ENCODE measurements around the gene MBOAT2. TPM values are rescaled to one million over a fixed set of nuclear protein-coding genes. Genes with fewer than 3 reads are reported as not detected.

The MBOAT2 gene
- total RNA-seq, 2 donors from 2014 or later = 14.4 to 16.8 TPM

GRCh38 chr2:8893978-8894820 lies 109.3 kb downstream of the MBOAT2 start:
- Histone ChIP-seq H3K27me3 (replicated peaks; ENCODE audit: insufficient read depth) (no peaks in the 10 kb centered on the region), H3K36me3 (no peaks in the 10 kb centered on the region), H3K4me1 (ENCODE audit: control insufficient read depth in 1 of 2, low read depth in 2 of 2) (no peaks in the 10 kb centered on the region), H3K9me3 (no peaks in the 10 kb centered on the region), H3K4me3 (no peak overlapping the region), H3K27ac (no peak overlapping the region)
- TF ChIP-seq, protein P1, sequence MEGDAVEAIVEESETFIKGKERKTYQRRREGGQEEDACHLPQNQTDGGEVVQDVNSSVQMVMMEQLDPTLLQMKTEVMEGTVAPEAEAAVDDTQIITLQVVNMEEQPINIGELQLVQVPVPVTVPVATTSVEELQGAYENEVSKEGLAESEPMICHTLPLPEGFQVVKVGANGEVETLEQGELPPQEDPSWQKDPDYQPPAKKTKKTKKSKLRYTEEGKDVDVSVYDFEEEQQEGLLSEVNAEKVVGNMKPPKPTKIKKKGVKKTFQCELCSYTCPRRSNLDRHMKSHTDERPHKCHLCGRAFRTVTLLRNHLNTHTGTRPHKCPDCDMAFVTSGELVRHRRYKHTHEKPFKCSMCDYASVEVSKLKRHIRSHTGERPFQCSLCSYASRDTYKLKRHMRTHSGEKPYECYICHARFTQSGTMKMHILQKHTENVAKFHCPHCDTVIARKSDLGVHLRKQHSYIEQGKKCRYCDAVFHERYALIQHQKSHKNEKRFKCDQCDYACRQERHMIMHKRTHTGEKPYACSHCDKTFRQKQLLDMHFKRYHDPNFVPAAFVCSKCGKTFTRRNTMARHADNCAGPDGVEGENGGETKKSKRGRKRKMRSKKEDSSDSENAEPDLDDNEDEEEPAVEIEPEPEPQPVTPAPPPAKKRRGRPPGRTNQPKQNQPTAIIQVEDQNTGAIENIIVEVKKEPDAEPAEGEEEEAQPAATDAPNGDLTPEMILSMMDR (IDR thresholded peaks at IDR 0.05) = no peak
- ATAC-seq (ENCODE audit: insufficient number of reproducible peaks, low FRiP score, low read depth) (no peak), DNase-seq (ENCODE audit: low spot score) (no peak)

DNA sequence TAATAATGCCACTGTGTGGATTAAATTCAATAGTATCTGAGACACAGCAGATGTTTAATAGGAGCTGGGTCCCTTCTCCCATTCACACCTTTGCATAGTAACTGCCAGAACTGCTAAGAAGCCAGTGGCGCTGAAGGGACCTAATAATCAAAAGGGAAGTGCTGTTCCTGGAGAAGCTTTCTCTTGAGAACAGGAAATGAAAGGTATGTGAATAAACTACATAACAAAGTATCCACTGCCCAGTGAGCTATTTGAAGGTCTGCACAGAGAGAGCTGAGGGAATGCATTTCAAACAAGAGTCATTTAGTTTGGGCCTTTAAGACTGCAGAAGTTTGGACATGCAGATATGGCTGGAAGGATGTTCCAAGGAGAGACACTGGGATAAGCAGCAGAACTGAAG lies 110.0 kb downstream of the MBOAT2 start:
- Histone ChIP-seq H3K27ac (no peak overlapping the region), H3K4me1 (ENCODE audit: control insufficient read depth in 1 of 2, low read depth in 2 of 2) (no peaks in the 10 kb centered on the region), H3K27me3 (replicated peaks; ENCODE audit: insufficient read depth) (no peaks in the 10 kb centered on the region), H3K9me3 (no peaks in the 10 kb centered on the region), H3K4me3 (no peak overlapping the region), H3K36me3 (no peaks in the 10 kb centered on the region)
- DNase-seq (ENCODE audit: low spot score) (no peak), ATAC-seq (ENCODE audit: insufficient number of reproducible peaks, low FRiP score, low read depth) (no peak)
- TF ChIP-seq, protein P1 (IDR thresholded peaks at IDR 0.05) = no peak

DNA sequence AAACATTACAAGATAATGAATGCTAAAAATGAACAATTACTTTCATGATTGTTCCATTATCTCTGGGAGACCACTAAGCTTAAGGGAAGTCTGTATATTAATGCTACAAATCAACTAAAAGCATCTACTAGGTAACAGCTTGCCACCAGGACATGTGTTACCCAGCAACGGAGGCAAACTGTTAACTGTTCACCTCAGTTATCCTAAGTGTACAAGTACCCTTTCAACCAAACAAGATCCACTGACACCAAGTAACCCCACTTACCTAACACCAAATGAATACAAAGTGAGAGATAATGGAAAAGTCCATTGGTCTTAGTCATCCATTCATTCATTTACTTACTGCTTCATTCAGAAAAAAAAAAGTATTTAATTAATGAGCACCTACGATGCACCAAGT lies 111.4 kb downstream of the MBOAT2 start:
- Histone ChIP-seq H3K27ac (no peak overlapping the region), H3K27me3 (replicated peaks; ENCODE audit: insufficient read depth) (no peaks in the 10 kb centered on the region), H3K36me3 (no peaks in the 10 kb centered on the region), H3K4me1 (ENCODE audit: control insufficient read depth in 1 of 2, low read depth in 2 of 2) (no peaks in the 10 kb centered on the region), H3K9me3 (no peaks in the 10 kb centered on the region), H3K4me3 (no peak overlapping the region)
- DNase-seq (ENCODE audit: low spot score) (no peak), ATAC-seq (ENCODE audit: insufficient number of reproducible peaks, low FRiP score, low read depth) (no peak)
- TF ChIP-seq, protein P1 (IDR thresholded peaks at IDR 0.05) = no peak

GRCh38 chr2:8889978-8890377 lies 113.5 kb downstream of the MBOAT2 start:
- no peak for ATAC-seq (ENCODE audit: insufficient number of reproducible peaks, low FRiP score, low read depth)
- no peaks in the 10 kb centered on the region for H3K27me3 ChIP-seq (replicated peaks; ENCODE audit: insufficient read depth)
- TF ChIP-seq, protein P1 (IDR thresholded peaks at IDR 0.05) = no peak

GRCh38 chr2:8888963-8889362 lies 114.5 kb downstream of the MBOAT2 start:
- TF ChIP-seq, protein P1 (IDR thresholded peaks at IDR 0.05) = no peak
- ATAC-seq (ENCODE audit: insufficient number of reproducible peaks, low FRiP score, low read depth) (no peak), DNase-seq (ENCODE audit: low spot score) (no peak)
- H3K27me3 ChIP-seq (replicated peaks; ENCODE audit: insufficient read depth) = no peaks in the 10 kb centered on the region
- no peak overlapping the region for H3K27ac ChIP-seq
- H3K36me3 ChIP-seq = no peaks in the 10 kb centered on the region
- H3K4me3 ChIP-seq = no peak overlapping the region
- H3K4me1 ChIP-seq (ENCODE audit: control insufficient read depth in 1 of 2, low read depth in 2 of 2) = no peaks in the 10 kb centered on the region
- no peaks in the 10 kb centered on the region for H3K9me3 ChIP-seq

More at GRCh38 chr2:8889978-8890377, 113.5 kb downstream of the MBOAT2 start:
- Histone ChIP-seq H3K27ac (no peak overlapping the region), H3K9me3 (no peaks in the 10 kb centered on the region), H3K36me3 (no peaks in the 10 kb centered on the region), H3K4me3 (no peak overlapping the region), H3K4me1 (ENCODE audit: control insufficient read depth in 1 of 2, low read depth in 2 of 2) (no peaks in the 10 kb centered on the region)
- DNase-seq (ENCODE audit: low spot score) = no peak
